NCI-H187 (cell line): ENCODE data around the gene PRXL2C.
"Not testable (repeated sequence)": the region's sequence is repeated elsewhere in the genome, so short reads cannot be mapped to it uniquely, and the experiment has no call there.

Source experiments
- DNase-seq, 2 experiments: peaks; one replicate each; lab custom pipeline; 2025; lab: John Stamatoyannopoulos, UW

The PRXL2C gene, protein sequence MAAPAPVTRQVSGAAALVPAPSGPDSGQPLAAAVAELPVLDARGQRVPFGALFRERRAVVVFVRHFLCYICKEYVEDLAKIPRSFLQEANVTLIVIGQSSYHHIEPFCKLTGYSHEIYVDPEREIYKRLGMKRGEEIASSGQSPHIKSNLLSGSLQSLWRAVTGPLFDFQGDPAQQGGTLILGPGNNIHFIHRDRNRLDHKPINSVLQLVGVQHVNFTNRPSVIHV

DNA sequence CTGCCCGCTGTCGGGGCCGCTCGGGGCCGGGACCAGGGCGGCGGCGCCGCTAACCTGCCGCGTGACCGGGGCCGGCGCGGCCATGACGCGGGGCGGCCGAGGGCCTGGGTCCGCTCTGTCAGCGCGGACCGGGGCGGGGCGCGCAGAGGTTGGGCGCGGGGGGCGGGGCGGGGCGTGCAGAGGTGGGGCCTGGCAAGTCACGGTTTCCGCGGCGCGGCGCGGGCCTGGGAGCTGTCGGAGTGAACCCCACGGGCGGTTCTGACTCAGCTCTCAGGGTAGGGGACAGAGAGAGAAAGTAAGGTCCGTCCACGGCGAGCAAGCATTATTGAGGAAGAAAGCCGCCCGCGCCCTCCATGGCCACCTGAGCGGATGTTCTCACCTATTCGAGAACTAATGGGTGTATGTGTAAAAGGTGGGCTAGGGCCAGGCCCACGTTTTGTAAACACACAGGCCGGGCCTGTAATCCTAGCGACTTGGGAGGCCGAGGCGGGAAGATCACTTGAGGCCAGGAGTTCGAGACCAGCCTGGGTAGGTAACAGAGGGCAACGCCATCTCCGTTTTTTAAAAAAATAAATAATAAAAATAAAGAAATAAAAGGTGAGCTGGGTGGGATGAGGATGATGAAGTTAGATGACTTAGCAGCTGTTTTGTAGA, at the start of gene PRXL2C:
Gene PRXL2C, minus strand, starts transcription at position 120 of the 654 bp plus-strand sequence. Its CDS starts 36 bp downstream, at position 84.
- DNase-seq, result no peak

DNA sequence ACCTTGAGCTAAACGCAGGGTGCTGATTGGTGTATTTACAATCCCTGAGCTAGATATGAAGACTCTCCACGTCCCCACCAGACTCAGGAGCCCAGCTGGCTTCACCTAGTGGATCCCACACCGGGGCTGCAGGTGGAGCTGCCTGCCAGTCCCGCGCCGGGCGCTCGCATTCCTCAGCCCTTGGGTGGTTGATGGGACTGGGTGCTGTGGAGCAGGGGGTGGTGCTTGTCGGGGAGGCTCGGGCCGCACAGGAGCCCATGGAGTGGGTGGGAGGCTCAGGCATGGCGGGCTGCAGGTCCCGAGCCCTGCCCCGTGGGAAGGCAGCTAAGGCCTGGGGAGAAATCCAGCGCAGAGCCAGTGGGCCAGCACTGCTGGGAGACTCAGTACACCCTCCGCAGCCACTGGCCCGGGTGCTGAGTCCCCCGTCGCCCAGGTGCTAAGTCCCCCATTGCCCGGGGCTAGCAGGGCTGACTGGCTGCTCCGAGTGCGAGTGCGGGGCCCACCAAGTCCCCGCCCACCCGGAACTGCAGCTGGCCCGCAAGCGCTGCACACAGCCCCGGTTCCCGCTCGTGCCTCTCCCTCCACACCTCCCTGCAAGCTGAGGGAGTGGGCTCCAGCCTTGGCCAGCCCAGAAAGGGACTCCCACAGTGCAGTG, 45.7 kb upstream of the PRXL2C start:
- DNase-seq, result not testable (repeated sequence)

DNA sequence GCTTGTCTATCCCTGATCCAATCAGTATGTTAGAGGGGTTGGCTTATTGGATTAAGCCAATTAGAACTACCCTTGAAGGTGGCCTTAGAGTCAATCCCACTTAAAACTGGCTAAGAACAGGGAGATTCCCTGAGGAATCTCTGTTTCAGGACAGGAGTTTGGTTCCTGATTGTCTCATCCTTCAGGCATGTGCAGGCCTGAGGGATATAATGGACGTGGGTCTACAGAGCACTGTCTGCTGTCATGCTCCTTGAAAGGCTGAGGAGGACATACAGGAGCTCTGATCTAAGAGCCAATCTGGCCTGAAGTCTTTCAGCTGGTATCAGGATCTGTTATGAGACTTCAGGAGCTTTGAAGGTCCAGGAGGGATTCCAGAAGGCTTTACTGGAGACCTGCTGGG, 36.2 kb upstream of the PRXL2C start:
- DNase-seq, result no peak

DNA sequence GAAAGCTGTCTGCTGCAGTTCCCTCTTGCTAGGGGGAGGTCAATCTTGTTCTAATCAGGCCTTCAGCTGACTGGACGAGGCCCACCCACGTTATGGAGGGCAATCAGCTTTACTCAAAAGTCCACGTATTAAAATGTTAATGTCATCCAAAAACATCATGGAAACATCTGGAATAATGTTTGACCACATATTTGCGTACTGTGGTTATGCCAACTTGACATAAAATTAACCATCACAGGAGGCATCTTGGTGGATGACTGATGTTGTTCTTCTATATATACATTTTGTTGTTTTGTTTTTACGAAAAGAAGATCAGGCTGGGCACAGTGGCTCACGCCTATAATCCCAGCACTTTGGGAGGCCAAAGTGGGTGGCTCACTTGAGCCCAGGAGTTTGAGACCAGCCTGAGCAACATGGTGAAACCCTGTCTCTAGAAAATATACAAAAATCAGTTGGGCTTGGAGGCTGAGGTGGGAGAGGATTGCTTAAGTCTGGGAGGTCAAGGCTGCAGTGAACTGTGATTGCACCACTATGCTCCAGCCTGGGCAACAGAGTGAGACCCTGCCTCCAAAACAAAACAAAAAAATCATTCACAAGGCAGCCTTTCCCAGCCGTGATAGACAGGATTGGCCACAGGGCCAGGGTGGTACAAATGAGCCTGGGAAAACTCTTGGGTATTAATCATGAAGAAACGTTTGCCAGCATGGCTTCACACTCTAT, 33.8 kb upstream of the PRXL2C start:
- no peak for DNase-seq

DNA sequence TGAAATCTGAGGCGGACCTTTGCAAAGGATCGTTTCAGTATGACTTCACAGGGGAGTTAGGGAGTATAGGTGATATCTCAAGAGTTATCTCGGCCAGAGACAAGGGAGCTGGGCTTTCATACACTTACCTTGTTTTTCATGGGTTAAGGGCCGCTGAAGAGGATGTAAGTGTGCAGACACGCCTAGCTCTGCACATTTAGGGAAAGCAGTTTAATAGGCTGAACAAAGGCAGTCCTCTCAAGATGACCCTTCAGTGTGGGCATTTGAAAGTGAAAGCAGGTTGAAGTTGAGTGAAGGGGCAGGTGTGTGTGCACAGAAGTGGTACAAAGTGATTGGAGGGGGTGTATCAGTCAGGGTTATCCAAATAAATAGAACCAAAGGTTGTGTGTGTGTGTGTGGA, 33.1 kb upstream of the PRXL2C start:
- peak; percentile 84 to 85 for DNase-seq

DNA sequence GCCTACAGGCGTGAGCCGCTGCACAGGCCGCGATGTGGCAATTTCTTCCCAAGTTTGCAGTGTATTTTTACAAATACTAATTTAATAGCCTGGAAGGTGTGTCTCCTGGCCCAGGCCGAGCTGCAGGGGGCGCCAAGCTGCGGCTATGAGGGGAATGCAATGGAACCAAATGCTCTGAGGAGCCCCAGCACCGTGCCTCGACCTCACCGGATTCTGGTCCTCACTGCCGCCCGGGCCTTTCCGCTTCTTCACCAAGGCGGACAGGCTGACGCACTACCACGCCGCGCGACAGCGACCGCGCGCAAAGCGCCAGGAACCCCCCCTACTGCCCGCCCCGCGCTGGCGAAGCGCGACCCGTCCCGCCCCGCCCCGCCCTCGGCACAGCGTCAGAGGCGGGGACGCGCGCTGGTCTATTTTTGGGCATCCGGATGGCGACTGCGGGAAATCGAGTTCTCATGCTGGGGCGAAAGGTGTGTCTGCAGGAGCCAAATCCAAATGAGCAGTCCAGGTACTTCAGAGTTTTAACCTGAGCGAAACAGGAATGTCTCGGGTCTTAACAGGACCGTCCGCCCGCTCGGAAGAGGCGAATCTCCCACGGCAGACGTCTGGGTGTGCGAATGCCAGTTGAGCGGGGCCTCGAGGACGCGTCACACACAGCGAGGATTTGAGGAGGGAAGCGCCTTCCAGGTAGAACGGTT, 31.7 kb upstream of the PRXL2C start:
- peak; percentile 70 to 71 for DNase-seq

DNA sequence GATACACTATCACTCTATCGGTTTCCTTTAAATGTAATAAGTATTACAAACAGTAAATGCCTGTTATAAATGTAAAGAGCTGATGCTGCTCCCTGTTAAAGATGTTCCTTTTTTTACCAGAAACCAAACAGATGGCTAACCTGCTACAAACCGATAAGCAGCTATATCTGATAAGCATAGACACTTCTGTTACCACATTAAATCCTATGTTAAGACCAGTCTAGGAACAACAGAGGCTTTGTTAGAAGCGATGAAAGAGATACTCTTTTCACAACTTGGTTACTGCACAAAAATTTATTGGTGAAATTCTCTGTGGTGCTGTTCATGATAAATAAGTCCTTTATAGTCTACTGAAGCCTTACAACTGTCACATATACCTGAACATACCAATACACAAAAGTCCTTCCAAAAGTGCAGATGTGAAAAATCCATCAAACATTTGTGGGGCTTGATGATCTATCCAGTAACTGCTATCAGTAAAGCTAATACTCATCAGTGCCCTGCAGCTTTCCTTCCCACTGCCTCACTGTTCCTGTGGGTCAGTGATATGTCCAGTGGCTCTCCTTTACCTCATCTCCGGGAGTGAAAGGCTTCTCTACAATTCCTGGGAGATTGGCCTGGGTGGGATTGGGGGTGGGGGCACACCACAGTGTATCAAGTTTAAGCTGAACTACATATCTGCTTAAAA, 25.8 kb upstream of the PRXL2C start:
- no peak for DNase-seq

DNA sequence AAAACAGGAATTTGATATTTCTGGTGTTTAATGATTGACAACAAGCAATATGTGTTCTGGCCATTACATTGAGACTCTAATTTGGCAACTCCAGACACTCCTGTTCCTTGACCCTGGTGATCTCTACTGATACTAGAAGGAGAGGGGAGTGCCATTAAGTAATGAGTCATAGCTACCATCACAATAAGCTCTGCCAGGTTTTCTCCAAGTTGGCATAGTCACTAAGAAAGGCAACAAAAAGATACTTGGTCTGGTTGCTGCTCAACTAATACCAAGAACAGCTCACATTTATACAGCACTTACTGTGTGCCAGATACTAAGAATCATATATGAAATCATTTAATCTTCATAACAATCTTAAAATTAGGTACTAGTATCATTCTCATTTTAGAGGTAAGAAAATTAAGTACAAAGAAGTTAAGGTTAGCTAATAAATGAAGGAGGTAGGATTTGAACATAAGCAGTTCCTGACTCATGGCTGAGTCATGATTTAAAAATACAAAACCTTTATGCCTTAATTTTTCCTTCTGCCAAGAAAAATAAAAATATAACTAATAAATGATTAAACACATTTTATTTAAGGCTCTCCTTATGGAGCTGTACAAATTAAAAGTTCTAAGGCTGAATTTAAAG, 19.9 kb upstream of the PRXL2C start:
- DNase-seq, result no peak

DNA sequence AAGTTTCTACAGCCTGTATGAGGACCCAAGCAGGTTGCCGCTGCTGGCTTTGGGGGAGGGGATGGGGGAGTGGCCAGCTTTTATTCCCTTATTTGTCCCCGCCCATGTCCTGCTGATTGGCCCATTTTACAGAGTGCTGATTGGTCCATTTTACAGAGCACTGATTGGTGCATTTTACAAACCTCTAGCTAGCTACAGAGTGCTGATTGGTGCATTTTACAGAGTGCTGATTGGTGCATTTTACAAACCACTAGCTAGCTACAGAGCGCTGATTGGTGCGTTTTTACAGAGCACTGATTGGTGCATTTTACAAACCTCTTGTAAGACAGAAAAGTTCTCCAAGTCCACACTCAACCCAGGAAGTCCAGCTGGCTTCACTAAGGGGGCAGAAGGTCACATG, 18.7 kb upstream of the PRXL2C start:
- DNase-seq, result not testable (repeated sequence)

DNA sequence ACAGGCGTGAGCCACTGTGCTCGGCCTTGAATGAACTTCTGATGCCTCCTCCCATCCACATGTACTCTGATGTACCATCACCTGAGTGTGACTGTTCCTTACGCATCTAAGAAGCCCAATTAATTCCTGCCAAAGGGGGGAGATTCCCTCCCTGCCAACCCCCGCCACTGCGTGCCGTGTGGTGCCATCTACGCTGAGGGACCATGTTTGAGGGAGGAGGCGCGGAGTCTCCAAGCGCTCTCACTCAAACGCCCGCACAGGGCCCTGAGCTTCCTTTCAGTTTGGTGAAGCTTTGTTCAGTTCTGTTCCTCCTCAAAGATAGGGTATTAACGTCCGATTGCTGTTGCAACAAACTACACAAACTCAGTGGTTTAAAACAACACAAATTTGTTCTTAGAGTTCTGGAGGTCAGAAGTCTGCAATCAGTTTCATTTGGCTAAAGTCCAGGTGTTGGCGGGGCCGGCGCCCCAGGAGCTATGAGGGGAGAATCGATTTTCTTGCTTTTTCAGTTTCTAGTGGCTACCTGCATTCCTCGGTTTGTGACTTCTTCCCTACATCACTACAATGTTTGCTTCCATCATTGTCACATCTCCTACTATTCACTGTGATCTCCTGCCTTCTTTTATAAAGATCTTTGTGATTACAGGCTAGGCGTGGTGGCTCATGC, 13.9 kb upstream of the PRXL2C start:
- no peak for DNase-seq

DNA sequence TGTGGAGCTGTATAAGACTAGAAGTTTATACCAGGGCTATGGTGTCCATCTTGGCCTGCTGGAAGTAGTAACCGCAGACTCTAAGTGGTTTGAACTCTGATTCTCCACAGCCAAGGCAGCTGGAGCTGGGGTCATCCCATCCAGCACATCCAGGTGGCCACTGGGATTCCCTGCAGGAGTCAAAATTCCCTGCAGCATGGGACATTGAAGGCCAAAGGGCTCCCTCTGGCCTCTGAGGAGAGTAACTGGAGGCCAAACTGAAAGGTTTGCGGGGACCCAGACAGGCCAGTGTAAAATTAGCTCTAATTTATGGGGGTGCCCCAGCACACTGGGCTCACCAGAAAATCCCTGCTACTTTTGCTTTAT, 12.2 kb upstream of the PRXL2C start:
- no peak for DNase-seq

DNA sequence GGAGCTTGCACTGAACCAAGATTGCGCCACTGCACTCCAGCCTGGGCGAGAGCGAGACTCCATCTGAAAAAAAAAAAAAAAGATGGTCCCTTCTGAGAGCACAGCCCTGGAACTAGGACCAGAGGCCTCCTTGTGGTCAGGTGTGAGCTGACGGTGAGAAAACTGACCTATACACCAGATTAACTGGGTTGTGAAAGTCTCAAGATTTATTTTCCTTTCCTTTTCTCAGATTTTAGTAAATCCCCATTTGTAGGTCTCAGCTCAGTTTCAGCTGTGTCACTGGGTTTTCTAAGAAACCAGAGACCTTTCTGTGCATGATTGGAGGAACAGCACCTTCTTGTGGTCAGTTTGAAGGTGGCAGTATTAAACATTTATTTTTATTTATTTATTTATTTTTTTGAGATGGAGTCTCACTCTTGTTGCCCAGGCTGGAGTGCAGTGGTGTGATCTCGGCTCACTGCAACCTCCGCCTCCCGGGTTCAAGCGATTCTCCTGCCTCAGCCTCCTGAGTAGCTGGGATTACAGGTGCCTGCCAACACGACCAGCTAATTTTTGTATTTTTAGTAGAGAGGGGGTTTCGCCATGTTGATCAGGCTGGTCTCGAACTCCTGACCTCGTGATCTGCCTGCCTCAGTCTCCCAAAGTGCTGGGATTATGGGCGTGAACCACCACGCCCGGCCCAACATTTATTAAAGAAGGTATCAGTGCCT, 11.7 kb upstream of the PRXL2C start:
- not testable (repeated sequence) for DNase-seq

DNA sequence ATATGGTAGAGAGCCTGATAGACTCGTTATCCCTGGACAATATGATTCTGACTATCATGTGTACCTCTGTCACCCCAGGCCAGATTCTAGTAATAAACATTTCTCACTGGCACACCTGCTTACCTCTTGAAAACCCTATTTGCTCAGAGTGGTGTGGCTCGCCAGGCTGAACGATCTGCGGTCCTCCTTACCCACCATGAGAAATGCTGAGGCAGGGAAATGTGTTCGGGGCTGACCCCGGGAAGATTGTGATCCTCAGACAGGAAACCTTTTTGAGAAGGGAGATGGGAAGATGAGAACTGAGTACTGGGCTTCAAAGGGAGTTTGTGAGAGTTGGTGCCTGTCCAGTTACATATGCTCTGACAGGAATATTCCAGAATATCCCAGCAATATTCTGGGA, 10.7 kb upstream of the PRXL2C start:
- no peak for DNase-seq

DNA sequence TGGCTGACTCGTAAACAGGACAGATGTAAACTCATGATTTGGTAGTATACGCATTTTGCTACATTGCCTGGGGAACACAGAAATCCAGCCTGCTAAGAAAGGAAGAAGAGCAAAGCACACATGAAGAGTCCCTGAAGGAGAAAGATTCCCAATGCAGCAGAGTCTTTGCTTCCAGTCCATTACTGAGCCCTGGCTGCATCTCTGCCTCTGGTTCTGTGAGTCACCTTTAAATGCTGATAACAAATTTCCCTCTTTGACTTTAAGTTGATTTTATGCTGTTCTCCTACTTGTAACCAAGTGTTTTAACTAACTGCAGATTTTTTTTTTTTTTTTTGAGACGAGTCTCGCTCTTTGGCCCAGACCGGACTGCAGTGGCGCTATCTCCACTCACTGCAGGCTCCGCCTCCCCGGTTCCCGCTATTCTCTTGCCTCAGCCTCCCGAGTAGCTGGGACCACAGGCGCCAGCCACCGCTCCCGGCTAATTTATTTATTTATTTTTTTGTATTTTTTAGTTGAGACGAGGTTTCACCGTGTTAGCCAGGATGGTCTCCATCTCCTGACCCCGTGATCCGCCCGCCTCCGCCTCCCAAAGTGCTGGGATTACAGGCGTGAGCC, 8.5 kb upstream of the PRXL2C start:
- DNase-seq, result no peak

DNA sequence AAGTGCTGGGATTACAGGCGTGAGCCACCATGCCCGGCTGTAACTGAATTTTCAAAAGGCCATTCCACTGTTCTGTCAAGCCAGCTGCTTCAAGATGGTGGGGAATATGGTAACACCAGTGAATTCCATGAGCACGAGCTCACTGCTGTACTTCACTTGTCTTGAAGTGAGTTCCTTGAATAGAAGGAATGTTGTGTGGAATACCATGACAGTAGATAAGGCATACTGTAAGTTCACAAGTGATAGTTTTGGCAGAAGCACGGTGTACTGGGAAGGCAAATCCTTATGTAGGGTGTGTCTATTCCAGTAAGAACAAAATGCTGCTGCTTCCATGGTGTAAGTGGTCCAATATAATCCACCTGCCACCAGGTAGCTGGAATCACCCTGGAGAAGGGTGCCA, 6.6 kb upstream of the PRXL2C start:
- no peak for DNase-seq

DNA sequence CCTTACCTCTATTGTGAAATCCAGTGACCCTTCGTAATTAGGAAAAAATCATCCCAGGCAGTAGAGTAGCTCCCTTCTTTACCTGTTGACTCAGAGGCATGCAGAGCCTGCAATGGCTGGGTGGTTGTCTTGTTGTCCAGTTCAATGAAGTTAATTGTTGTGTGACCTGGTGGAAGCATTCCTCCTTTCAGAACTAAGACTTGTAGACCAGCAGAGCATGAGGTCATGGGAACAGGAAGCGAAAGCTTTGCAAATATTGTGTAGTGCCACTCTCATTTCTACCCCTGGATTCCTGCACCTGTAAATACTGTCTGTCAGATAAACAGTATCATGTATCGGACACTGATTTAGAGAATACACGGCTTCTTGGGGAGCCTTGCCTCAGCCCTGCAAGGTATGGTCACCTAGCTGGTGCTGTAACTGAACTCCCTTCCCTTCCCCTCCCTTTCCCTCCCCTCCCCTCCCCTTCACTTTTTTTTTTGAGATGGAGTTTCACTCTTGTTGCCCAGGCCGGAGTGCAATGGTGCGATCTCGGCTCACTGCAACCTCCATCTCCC, 5.7 kb upstream of the PRXL2C start:
- no peak for DNase-seq

DNA sequence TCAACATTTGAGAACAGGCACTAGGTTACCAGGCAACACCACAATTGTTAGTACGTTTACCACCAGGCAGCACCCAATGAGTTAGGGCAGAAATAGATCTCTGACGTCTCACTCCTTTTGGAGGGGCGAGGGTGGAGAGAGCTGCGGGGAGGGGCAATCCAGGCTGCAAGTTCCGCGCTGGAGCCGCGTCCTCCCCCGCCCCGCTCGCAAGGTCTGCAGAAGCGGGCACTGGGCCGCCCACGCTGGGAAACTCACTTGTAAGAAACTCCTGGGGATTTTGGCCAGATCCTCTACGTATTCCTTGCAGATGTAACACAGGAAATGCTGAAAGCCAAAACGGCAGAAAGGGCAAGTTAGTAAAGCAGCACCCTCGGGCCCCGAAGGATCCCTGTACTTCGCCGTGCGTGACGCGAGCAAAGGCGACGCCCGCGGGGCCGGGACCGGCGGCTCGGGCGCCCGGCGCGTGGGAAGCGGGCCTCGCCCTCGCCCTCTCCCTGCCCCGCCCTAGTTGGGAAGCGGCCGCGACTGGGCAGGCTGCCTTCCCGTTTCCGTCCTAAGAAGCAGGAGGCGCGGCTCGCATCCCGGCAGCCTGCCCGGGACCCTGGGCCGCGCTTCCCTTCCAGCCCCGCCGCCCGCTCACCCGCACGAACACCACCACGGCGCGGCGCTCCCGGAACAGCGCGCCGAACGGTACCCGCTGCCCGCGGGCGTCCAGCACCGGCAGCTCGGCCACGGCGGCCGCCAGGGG, 493 bp downstream of the PRXL2C start:
- no peak for DNase-seq

DNA sequence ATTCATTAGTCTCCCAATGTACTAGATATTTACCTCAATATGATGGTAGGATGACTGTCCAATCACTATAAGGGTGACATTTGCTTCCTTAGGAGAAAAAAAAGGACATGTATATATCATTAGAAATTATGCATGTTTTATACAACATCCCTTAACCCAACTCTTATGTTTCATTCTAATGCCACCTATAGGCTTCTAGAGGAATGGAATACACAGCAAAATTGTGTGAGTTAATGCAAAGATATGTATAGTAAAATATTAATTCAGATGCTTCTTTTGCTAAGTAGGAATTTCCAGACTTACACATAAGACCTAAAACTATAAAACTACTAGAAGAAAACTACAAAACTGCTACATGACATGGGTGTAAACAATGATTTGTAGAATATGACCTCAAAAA, 3.5 kb downstream of the PRXL2C start:
- DNase-seq, result no peak
